GM20431 (cell line): ENCODE results near the gene LRFN5.
"Not testable (repeated sequence)": the region's sequence is repeated elsewhere in the genome, so short reads cannot be mapped to it uniquely, and the experiment has no call there.

Source experiments
- in situ Hi-C: fragments of 300-500 bp; cut with MseI, MboI; formaldehyde crosslinking; loops from one replicate; pipeline ENCODE4 v1.15.0; 2020; ENCODE audit warnings: low sequenced_read_pairs; ENCODE audit not compliant: unreplicated experiment

Gene LRFN5

DNA sequence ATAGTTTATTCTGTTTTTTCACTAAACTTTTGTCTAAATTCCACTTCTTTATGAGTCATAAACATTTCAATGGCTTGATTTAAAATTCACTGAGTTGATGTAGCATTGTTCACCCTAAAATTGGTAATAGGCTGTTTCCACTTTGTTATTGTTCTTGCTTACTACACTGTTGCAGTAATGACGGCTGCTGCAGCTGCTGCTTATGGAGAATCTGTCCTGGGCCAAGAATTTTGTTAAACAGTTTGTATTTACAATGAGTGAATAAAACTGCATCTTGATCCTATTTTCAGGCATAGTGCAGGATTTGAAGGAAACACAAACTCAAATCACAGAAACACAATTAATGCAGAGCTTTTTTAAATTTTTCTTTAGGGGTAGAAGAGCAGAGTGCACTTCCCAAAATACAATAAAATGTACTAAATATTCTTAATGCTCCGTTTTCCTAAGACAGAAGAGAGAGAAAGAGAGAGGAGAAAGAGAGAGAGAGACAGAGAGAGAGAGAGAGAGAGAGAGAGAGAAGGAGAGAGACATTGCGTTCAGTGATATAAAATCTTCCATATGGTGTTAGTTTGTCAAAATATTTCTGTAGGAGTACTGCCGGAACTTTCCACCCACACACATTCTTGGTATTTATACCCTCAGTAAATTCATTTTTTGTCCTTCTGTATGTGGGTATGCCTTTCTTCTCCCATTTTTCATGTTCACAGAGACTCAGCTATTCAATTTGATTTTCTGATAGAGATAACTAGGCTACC lies 266.4 kb downstream of the LRFN5 start:
- in situ Hi-C loops = no loop called here

- in situ Hi-C loops = no loop called here
Observed at GRCh38 chr14:41873686-41874317, 267.1 kb downstream of the LRFN5 start.

DNA sequence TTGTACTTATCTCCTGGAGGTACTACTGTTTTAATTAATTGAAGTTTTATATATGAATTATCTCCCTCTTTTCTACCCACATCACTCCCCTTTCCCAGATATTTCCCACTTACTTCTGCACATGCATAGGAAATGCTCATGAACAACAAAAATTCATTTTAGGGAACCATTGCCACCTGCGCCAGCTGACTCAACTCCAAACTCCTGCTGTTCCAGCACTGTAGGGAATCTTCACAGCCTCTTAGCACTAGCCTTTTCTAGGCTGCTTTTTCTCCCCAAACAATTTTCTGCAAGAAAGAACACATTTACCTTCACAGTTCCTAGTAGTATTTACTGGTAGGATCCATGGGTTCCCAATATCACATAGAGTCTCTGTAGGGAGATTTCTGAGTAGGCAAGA lies 268.4 kb downstream of the LRFN5 start:
- in situ Hi-C loops = no loop called here

GRCh38 chr14:41878321-41878720 lies 271.6 kb downstream of the LRFN5 start:
- in situ Hi-C loops = no loop called here

GRCh38 chr14:41891624-41892023 lies 284.9 kb downstream of the LRFN5 start:
- in situ Hi-C loops = no loop called here

GRCh38 chr14:41899416-41899815 lies 292.7 kb downstream of the LRFN5 start:
- in situ Hi-C loops = no loop called here

DNA sequence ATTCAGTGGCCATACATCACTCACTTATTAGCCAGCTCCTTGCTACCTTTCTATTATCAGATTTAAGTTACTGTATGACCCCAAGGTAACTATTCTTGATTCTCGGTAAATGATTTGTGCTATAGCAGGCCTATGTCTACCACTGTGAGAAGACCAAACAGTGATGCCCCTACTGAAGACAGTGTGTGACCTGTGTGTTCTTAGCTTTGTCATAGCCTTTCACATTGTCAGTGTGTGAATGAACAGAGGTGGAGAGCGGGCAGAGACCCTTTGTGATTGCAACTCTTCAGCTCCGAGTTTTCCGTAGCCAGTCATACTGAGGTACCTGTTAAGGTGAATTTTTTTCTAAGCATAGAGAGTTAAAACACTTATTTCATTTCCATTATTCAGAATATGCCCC lies 294.0 kb downstream of the LRFN5 start:
- in situ Hi-C loops = no loop called here

DNA sequence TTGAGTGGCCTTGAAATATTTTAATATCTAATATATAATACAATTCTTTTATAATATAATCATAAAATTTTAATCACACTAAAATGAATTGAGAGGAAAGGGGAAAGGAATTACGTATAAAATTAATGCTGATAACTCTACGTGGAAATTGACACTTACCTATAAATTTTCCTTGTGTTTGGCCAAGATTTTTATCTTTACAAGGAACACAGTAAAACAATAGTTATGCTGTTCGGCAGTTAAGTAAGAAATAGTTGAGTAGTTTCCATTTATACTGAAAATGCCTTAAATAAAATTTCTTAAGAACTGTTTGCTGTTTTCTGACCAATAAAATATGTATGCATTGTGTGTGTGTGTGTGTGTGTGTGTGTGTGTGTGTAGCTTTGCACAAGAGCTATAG lies 294.4 kb downstream of the LRFN5 start:
- in situ Hi-C loops = no loop called here

- in situ Hi-C loops = no loop called here
Observed at GRCh38 chr14:41905394-41905964, 298.8 kb downstream of the LRFN5 start.

DNA sequence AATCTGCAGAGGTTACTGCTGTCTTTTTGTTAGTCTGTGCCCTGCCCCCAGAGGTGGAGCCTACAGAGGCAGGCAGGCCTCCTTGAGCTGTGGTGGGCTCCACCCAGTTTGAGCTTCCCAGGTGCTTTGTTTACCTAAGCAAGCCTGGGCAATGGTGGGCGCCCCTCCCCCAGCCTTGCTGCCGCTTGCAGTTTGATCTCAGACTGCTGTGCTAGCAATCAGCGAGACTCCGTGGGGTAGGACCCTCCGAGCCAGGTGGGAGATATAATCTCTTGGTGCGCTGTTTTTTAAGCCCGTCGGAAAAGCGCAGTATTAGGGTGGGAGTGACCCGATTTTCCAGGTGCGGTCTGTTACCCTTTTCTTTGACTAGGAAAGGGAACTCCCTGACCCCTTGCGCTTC lies 304.5 kb downstream of the LRFN5 start:
- in situ Hi-C loops = not testable (repeated sequence)

- in situ Hi-C loops = no loop called here
Observed at GRCh38 chr14:41913398-41913797, 306.7 kb downstream of the LRFN5 start.

DNA sequence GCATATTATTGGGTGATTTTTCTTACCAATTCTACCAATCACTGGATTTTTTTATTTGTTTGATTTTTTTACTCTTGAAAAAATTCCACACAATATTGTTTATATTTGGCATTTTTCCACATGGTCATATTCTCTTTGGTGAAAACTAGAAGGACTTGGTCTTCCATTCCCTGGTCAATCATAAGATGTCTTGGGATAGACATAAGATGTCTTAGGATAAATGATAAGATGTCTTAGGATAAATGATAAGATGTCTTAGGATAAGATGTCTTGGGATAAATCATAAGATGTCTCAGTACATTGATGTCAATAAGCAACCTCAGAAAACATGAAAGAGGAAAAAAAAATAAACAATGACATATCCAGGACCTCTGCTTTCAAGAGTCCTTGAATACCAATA lies 309.1 kb downstream of the LRFN5 start:
- in situ Hi-C loops = no loop called here

DNA sequence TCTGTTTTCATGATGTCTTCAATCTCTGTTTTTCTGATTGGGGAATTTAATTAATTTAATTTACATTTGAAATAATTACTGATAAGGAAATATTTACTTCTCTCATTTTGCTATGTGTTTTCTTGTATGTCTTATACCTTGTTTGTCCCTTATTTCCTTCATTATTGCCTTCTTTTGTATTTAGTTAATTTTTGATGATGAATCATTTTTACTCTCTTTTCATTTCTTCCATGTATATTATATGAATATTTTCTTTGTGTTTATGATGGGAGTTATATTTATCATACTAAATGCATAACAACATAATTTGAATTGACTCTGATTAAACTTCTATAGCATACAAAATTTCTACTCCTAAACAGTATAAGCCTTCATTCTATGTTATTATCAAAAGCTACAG lies 309.6 kb downstream of the LRFN5 start:
- in situ Hi-C loops = no loop called here

GRCh38 chr14:41925409-41925808 lies 318.7 kb downstream of the LRFN5 start:
- in situ Hi-C loops = no loop called here

DNA sequence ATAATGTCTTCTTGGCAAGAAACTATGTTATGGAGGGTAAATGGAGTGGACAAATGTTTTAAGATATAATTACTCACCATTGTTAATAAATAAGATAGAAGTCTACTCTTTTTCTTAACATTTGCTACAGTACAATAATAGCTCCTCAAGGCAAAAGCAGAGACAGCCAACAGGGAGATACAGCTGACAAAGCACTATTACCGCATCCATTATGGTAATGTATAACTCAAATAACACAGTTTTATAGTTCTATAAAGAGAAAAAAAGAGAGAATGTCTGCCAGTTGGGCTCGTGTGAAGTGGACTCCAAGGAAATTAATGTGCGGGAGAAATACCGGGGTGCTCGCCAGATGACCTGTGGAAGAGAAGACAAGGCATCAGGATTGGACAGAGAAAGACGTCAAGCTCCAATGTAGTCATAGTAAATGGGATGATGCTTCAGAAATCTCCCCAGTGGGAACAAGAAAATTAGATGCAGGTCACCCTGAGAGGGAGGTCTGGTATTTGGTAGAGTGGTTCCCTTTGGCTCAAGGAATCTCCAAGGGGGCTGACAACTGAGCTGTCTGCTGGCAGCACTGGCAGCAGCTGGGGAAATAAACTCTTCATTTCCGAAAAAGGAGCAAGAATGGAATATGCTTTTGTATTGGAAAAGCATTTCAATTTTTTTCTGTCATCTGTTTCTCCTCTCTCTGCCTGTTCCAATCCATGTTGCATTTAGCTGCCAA lies 343.9 kb downstream of the LRFN5 start:
- in situ Hi-C loops = no loop called here
